Adrenal gland (tissue), 5 donors: ENCODE data around the gene GABARAPL1.

Source experiments
- CTCF ChIP-seq, 6 experiments: fragments of 450-650 bp in 4 of 6; fragments of 200-600 bp in 2 of 6; sonication (generic) in 1 of 6; IDR thresholded peaks; 1 replicate in 5 of 6; 2 replicates in 1 of 6; pipeline versions ENCODE4 v1.5.1 to v1.8.0; 2016 to 2021; ENCODE audit warnings: antibody characterized with exemption in 6 of 6, mild to moderate bottlenecking in 2 of 6, moderate library complexity in 1 of 6
- POLR2A ChIP-seq, 2 donors: fragments of 450-650 bp; IDR thresholded peaks; one replicate each; pipeline ENCODE4 v1.6.1; 2017; ENCODE audit warnings: antibody characterized with exemption in 2 of 2, mild to moderate bottlenecking in 2 of 2, moderate library complexity in 1 of 2
- donor health status: DM: no; HTN: no; CAD: no.

- no peak for TF ChIP-seq CTCF (IDR thresholded peaks at IDR 0.05)
- no peak for TF ChIP-seq POLR2A (IDR thresholded peaks at IDR 0.05)
Observed at GRCh38 chr12:10249690-10250455, 37.2 kb downstream of the GABARAPL1 start.
